Keratinocyte (primary cell): Measurements from ENCODE around the gene AKR1C8.

ENCODE experiments used
- CTCF ChIP-seq, 3 experiments: IDR thresholded peaks in 1 of 3; conservative IDR thresholded peaks in 1 of 3; optimal IDR thresholded peaks in 1 of 3; 2 replicates in 2 of 3; 3 replicates in 1 of 3; pipeline versions ENCODE3 to v1.5.1; 2011; ENCODE audit warnings: low read length in 3 of 3, mild to moderate bottlenecking in 3 of 3, moderate library complexity in 2 of 3, control low read depth in 1 of 3, inconsistent platforms in 1 of 3; ENCODE audit not compliant: insufficient read depth in 2 of 3; ENCODE audit errors: extremely low read depth in 1 of 3
- EZH2 ChIP-seq: IDR thresholded peaks from one replicate; pipeline ENCODE4 v1.6.1; 2012; ENCODE audit warnings: inconsistent platforms, mild to moderate bottlenecking, low read length, moderate library complexity

- no peak for TF ChIP-seq CTCF (optimal IDR thresholded peaks at IDR 0.05 in 1 of 3, IDR thresholded peaks at IDR 0.05 in 1 of 3, conservative IDR thresholded peaks at IDR 0.05 in 1 of 3; ENCODE audit: extremely low read depth in 1 of 3, insufficient read depth in 2 of 3, low read length in 3 of 3)
- no peak for TF ChIP-seq EZH2
These were observed 1.0 kb downstream of the AKR1C8 start for GRCh38 chr10:5183923-5184322.
